Jurkat, Clone E6-1 (cell line): ENCODE data around the gene TSEN54.

Experiments
- DNase-seq: peaks from one replicate; pipeline ENCODE4 v3.0.0-alpha.2; 2011; ENCODE audit warnings: low read depth, low spot score
- H3K4me3 ChIP-seq: 2 replicates; pipeline ENCODE4 v1.5.1; 2011; ENCODE audit warnings: mild to moderate bottlenecking, low read length, control low read depth, moderate library complexity

Gene TSEN54

DNA sequence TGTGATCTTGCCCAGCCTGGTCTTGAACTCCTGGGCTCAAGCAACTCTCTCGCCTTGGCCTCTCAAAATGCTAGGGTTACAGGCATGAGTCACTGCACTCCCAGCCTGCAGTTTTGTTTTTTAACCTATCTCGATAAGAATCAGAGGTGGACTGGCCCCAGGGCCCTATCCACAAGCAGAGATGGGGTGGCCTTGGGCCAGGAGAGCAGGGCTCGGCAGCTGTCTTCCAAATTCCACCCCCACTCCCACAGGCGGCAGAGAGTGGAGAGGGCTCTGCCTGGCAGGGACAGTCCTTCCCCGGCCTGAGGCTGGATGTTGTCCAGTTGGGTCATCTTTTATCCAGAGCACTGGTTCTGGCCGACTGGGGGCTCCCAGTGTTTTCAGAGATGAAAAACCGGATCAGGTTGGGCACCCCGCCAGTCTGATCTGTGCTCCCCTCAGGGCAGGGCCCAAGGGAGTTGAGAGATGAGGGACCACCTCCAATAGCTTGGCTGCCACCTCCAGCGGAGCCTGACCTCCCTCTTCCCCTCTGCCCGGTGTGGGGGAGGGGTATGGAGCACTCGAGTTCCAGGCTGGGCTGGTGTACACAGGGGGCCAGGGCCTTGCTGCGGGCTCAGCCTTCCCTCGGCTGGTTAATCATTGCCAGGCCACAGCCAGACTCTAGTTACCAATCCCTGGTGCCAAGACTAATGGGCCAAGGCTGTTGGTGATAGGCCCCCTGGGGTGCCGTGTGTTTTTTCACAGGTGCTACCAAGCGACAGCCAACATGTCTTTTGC is 40.9 kb downstream of the TSEN54 start:
- H3K4me3 ChIP-seq: no peak overlapping the region
- no peak for DNase-seq

GRCh38 chr17:75557852-75558665 is 41.7 kb downstream of the TSEN54 start:
- no peak for DNase-seq
- H3K4me3 ChIP-seq: no peak overlapping the region

DNA sequence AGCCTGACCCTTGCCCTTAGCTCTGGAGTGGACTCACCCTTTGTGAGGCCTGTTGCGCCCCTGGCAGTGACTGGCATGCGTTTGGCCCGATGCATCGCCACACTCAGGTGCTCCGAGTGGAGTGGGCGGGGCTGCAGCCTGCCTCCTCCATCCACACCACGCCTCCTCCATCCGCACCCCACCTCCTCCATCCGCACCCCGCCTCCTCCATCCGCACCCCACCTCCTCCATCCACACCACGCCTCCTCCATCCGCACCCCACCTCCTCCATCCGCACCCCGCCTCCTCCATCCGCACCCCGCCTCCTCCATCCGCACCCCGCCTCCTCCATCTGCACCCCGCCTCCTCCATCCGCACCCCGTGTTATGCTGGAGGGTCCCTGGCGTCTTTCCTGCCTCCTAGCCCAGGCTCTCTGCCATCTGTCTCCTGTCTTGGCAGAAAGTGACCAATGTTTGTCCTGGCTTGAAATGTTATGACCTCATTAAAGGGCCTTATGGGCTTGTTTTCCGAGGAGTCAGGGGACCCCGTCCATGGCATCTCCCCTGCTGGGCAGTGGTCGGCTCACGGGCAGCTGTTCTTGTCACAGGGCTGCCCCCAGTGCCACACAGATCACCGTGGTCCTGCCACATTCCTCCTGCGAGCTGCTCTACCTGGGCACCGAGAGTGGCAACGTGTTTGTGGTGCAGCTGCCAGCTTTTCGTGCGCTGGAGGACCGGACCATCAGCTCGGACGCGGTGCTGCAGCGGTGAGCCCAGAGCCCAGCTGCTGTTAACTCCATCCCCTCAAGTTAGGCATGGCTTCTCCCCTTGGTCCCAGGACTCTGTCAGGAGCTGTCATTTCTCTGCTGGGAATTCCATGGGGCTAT is 42.6 kb downstream of the TSEN54 start:
- DNase-seq: no peak
- H3K4me3 ChIP-seq: no peak overlapping the region

DNA sequence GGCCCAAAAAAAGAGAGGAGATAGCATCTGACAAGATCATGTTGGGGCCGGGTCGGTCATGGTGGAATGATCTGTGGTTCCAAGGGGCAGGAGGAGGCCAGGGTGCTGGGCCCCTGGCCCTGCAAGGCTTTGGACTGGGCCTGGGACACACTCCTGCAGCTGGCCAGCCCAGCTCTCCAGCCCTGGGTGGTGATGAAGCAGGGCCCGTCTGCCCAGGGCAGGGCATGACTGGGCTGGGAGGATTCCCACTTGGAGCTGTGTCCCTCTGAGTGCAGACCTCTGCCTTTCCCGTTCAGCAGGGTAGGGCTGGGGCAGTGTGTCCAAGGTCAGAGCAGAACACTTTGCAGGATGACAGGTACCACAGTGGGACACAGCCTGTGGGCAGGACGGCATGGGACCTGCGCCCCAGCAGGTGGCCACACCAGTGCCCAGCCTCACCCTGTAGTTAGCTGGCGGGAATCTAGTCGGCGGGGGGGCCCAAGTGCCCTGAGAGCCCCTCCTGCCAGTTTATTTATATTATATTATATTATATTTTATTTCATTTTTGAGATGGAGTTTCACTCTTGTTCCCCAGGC is 43.7 kb downstream of the TSEN54 start:
- DNase-seq: no peak

GRCh38 chr17:75561927-75562603 is 45.7 kb downstream of the TSEN54 start:
- H3K4me3 ChIP-seq: no peak overlapping the region
- DNase-seq: no peak

More for the DNA sequence above, 43.7 kb downstream of the TSEN54 start:
- no peak overlapping the region for H3K4me3 ChIP-seq

- DNase-seq: no peak
- no peak overlapping the region for H3K4me3 ChIP-seq
Observed at GRCh38 chr17:75563063-75563758, 46.9 kb downstream of the TSEN54 start.

DNA sequence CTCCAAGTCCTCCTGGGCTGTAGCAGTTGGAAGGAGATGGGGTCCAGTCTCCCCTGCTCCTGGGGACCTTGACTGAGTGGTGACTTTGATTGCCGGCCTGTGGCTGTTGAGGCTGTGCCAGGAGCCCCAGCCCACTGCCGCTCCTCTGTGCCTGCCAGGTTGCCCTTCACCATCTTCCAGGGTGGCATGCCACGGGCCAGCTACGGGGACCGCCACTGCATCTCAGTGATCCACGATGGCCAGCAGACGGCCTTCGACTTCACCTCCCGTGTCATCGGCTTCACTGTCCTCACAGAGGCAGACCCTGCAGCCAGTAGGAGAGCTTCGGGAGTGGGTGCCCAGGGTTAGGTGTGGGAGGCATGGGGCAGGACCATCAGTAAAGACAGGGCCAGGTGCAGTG is 47.9 kb downstream of the TSEN54 start:
- no peak overlapping the region for H3K4me3 ChIP-seq
- DNase-seq: no peak

- no peak overlapping the region for H3K4me3 ChIP-seq
- no peak for DNase-seq
Observed at GRCh38 chr17:75565066-75565465, 48.7 kb downstream of the TSEN54 start.

GRCh38 chr17:75565618-75566017 is 49.3 kb downstream of the TSEN54 start:
- H3K4me3 ChIP-seq: no peak overlapping the region
- no peak for DNase-seq

GRCh38 chr17:75566416-75566815 is 50.1 kb downstream of the TSEN54 start:
- DNase-seq: no peak
- H3K4me3 ChIP-seq: no peak overlapping the region

GRCh38 chr17:75566834-75567233 is 50.5 kb downstream of the TSEN54 start:
- DNase-seq: no peak
- no peak overlapping the region for H3K4me3 ChIP-seq

- no peak overlapping the region for H3K4me3 ChIP-seq
- no peak for DNase-seq
Observed at GRCh38 chr17:75568412-75569255, 52.3 kb downstream of the TSEN54 start.

DNA sequence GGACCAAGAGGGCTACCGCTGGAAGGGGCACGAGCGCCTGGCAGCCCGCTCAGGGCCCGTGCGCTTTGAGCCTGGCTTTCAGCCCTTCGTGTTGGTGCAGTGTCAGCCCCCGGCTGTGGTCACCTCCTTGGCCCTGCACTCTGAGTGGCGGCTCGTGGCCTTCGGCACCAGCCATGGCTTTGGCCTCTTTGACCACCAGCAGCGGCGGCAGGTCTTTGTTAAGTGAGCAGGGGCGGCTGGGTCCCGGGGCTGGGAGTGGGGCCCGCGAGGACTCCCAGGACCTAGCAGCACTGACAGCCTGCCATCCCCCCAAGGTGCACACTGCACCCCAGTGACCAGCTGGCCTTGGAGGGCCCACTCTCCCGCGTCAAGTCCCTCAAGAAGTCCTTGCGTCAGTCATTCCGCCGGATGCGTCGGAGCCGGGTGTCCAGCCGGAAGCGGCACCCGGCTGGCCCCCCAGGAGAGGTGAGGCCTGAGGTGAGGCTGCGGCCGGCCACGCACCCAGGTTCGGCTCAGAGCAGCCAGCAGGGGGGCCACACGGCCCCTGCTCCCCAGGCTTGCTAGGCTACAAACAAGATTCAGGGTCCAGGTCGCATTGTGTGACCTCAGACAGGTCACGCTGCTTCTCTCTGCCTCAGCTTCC is 53.8 kb downstream of the TSEN54 start:
- no peak overlapping the region for H3K4me3 ChIP-seq
- no peak for DNase-seq

- DNase-seq: no peak
Observed at GRCh38 chr17:75570772-75571171, 54.4 kb downstream of the TSEN54 start.

DNA sequence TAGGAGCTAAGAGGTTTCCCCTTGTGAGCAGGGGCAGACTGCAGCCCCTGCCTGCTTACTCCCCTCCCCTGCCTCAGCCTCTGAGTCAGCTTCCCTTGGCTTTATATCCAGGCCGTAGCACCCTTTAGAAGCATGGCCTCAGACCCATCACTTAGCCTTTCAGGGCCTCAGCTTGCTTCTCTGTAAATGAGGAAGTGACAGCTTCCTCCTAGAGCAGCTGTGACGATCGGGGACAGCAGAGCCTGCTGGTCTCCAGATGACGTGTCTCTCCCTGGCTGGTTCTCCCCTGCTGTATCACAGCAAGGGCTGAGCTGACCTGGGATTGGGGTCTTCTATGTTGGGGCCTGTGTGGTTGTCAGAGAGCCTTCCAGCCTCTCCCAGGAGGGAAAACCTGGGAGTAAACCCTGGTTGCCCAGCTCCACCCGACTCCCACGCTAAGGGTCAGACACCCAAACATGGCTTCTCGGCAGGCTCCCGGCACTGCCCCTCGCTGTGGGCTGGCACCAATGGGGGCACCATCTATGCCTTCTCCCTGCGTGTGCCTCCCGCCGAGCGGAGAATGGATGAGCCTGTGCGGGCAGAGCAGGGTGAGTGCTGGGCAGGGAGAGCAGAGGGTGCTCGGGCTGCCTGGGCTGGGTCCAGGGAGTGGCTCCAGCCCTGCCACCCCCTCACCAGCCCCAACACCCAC is 55.0 kb downstream of the TSEN54 start:
- no peak for DNase-seq
- H3K4me3 ChIP-seq: no peak overlapping the region

More at GRCh38 chr17:75570772-75571171, 54.4 kb downstream of the TSEN54 start:
- H3K4me3 ChIP-seq: no peak overlapping the region

- H3K4me3 ChIP-seq: no peak overlapping the region
- no peak for DNase-seq
Observed at GRCh38 chr17:75571885-75572215, 55.5 kb downstream of the TSEN54 start.
